ENCODE measurements around the gene COQ4. TPM values are rescaled to one million over a fixed set of nuclear protein-coding genes. Genes with fewer than 3 reads are reported as not detected.

COQ4 gene
- total RNA-seq, 1 experiment from 2014 or later: 45.3 TPM

- Mint-ChIP-seq H3K27me3 (ENCODE audit: low read depth) (no peaks in the 10 kb centered on the region), H3K9me3 (no peaks in the 10 kb centered on the region), H3K4me3 (no peak overlapping the region), H3K4me1 (no peaks in the 10 kb centered on the region), H3K36me3 (no peaks in the 10 kb centered on the region), H3K27ac (no peak overlapping the region)
- no peak for ATAC-seq
- POLR2A ChIA-PET: no interaction called here
- TF ChIP-seq ESRRA (CRISPR knock-in tag; IDR thresholded peaks at IDR 0.05; ENCODE audit: borderline replicate concordance): no peak
- TF ChIP-seq GABPB1 (CRISPR knock-in tag; IDR thresholded peaks at IDR 0.05): no peak
- no peak for TF ChIP-seq RELA (CRISPR knock-in tag; IDR thresholded peaks at IDR 0.05; ENCODE audit: borderline replicate concordance)
- TF ChIP-seq ZNF219 (CRISPR knock-in tag; IDR thresholded peaks at IDR 0.05; ENCODE audit: borderline replicate concordance): no peak
- TF ChIP-seq FOXP4 (CRISPR knock-in tag; IDR thresholded peaks at IDR 0.05): no peak
- TF ChIP-seq NFYB (CRISPR knock-in tag; conservative IDR thresholded peaks at IDR 0.05; ENCODE audit: low read depth): no peak
- TF ChIP-seq NFE2L1 (CRISPR knock-in tag; IDR thresholded peaks at IDR 0.05): no peak
- TF ChIP-seq ZMAT4 (CRISPR knock-in tag; IDR thresholded peaks at IDR 0.05): no peak
- TF ChIP-seq KAT7 (CRISPR knock-in tag; IDR thresholded peaks at IDR 0.05; ENCODE audit: borderline replicate concordance): no peak
- no peak for TF ChIP-seq NR1H2 (CRISPR knock-in tag; IDR thresholded peaks at IDR 0.05)
- no peak for TF ChIP-seq RORB (CRISPR knock-in tag; IDR thresholded peaks at IDR 0.05)
- no peak for TF ChIP-seq CBFB (CRISPR knock-in tag; IDR thresholded peaks at IDR 0.05; ENCODE audit: low read depth)
- no peak for TF ChIP-seq CDX4 (CRISPR knock-in tag; IDR thresholded peaks at IDR 0.05; ENCODE audit: borderline replicate concordance)
- no peak for TF ChIP-seq HMGA2 (CRISPR knock-in tag; IDR thresholded peaks at IDR 0.05)
- TF ChIP-seq ZNF423 (CRISPR knock-in tag; IDR thresholded peaks at IDR 0.05): no peak
- no peak for TF ChIP-seq IRF2 (CRISPR knock-in tag; IDR thresholded peaks at IDR 0.05; ENCODE audit: borderline replicate concordance, low read depth)
- no peak for TF ChIP-seq TCF7 (CRISPR knock-in tag; IDR thresholded peaks at IDR 0.05; ENCODE audit: low read depth)
- no peak for TF ChIP-seq ZBTB21 (CRISPR knock-in tag; IDR thresholded peaks at IDR 0.05; ENCODE audit: borderline replicate concordance)
- no peak for TF ChIP-seq CTCF (IDR thresholded peaks at IDR 0.05)
- no peak for TF ChIP-seq ETV6 (CRISPR knock-in tag; IDR thresholded peaks at IDR 0.05)
- CTCF ChIA-PET: interaction anchor here (1.0 to 2.1 kb wide), 5 partner anchors 40 to 132 kb away, joined by 3 to 9 read pairs (median 4); no protein-coding TSS in a partner anchor
- DNase-seq (ENCODE audit: low spot score): no peak
Observed at GRCh38 chr9:128335161-128335560, 12.5 kb downstream of the COQ4 start.

GRCh38 chr9:128335914-128336313 is 13.3 kb downstream of the COQ4 start:
- ATAC-seq (no peak), DNase-seq (ENCODE audit: low spot score) (no peak)
- H3K4me1 Mint-ChIP-seq: no peaks in the 10 kb centered on the region
- H3K27ac Mint-ChIP-seq: no peak overlapping the region
- CTCF ChIA-PET: interaction anchor here (1.0 to 2.2 kb wide), 6 partner anchors 26 to 132 kb away, joined by 3 to 9 read pairs (median 5); no protein-coding TSS in a partner anchor
- no peak overlapping the region for H3K4me3 Mint-ChIP-seq
- POLR2A ChIA-PET: no interaction called here
- H3K27me3 Mint-ChIP-seq (ENCODE audit: low read depth): no peaks in the 10 kb centered on the region
- no peaks in the 10 kb centered on the region for H3K9me3 Mint-ChIP-seq
- H3K36me3 Mint-ChIP-seq: no peaks in the 10 kb centered on the region
- TF ChIP-seq SOX15 (CRISPR knock-in tag; IDR thresholded peaks at IDR 0.05) (no peak), SMAD4 (CRISPR knock-in tag; IDR thresholded peaks at IDR 0.05) (no peak), MYBL2 (CRISPR knock-in tag; IDR thresholded peaks at IDR 0.05) (no peak), ARID4B (CRISPR knock-in tag; IDR thresholded peaks at IDR 0.05; ENCODE audit: borderline replicate concordance) (no peak), TCF7 (CRISPR knock-in tag; IDR thresholded peaks at IDR 0.05; ENCODE audit: low read depth) (no peak), SMAD3 (CRISPR knock-in tag; IDR thresholded peaks at IDR 0.05; ENCODE audit: borderline replicate concordance) (no peak), FOXJ3 (CRISPR knock-in tag; IDR thresholded peaks at IDR 0.05; ENCODE audit: borderline replicate concordance) (no peak), ZSCAN18 (CRISPR knock-in tag; IDR thresholded peaks at IDR 0.05) (no peak), CREB1 (CRISPR knock-in tag; IDR thresholded peaks at IDR 0.05) (no peak)
